ENCODE measurements around the gene EIF2B4.
"Not testable (repeated sequence)": the region's sequence is repeated elsewhere in the genome, so short reads cannot be mapped to it uniquely, and the experiment has no call there.

The EIF2B4 gene

GRCh38 chr2:27335311-27335710, 34.8 kb downstream of the EIF2B4 start:
- no peak for DNase-seq

GRCh38 chr2:27324720-27325119, 45.4 kb downstream of the EIF2B4 start:
- DNase-seq = peak; percentile 64

- DNase-seq = no peak
Measured at GRCh38 chr2:27323596-27324285, 46.4 kb downstream of the EIF2B4 start.

- DNase-seq = peak; percentile 84
Measured at GRCh38 chr2:27322766-27323595, 47.2 kb downstream of the EIF2B4 start, which contains the start of gene MPV17. Gene MPV17, minus strand, starts transcription at chr2:27323097. Its CDS starts 580 bp downstream, at chr2:27322517.

GRCh38 chr2:27322301-27322765, 47.8 kb downstream of the EIF2B4 start:
- DNase-seq = peak; percentile 60

GRCh38 chr2:27320958-27321543, 49.1 kb downstream of the EIF2B4 start:
- DNase-seq = peak; percentile 32

GRCh38 chr2:27319839-27320238, 50.3 kb downstream of the EIF2B4 start:
- DNase-seq = not testable (repeated sequence)

GRCh38 chr2:27316655-27317412, 53.3 kb downstream of the EIF2B4 start:
- DNase-seq = no peak

- DNase-seq = no peak
Measured at GRCh38 chr2:27315122-27315521, 55.0 kb downstream of the EIF2B4 start.

- DNase-seq = no peak
Measured at GRCh38 chr2:27314709-27315108, 55.4 kb downstream of the EIF2B4 start.
